ENCODE data around the gene STXBP5. TPM values are rescaled to one million over a fixed set of nuclear protein-coding genes. Genes with fewer than 3 reads are reported as not detected.

The STXBP5 gene
- total RNA-seq, 3 donors from 2014 or later (not counting 1 experiment from before 2014, with no cell fraction given): 22.9 to 43.9 (median 35.9) TPM

DNA sequence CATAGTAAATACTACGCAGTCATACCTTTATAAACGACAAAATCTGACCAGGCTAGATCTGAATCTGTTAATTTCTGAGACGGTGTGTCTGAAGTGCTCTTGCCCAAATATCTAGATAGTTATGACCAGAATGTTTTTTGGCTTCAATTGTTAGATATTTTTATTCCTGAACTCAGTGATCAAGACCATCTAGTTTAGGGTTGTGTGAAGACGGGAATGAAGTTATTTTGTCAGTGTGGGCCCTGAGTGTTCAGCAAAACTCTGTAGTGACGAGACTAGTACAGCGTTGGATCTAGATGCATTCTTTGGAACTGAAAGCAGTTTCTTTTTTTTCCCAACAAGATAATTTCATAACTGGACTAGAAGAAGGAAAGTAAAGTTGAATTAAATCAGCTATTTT lies 3.1 kb downstream of the STXBP5 start:
- Mint-ChIP-seq H3K27me3 (ENCODE audit: low read depth in 2 of 2) (no peaks in the 10 kb centered on the region), H3K4me1 (peaks cover 37 to 49% of the 10 kb centered on the region in 2 donors), H3K27ac (peak overlapping the region; percentile 27 to 88), H3K4me3 (no peak overlapping the region), H3K36me3 (no peaks in the 10 kb centered on the region), H3K9me3 (no peaks in the 10 kb centered on the region)
- no peaks in the 10 kb centered on the region for H3K9me3 ChIP-seq (ENCODE audit: control insufficient read depth, insufficient read depth, low read length)
- no peak for TF ChIP-seq CTCF (IDR thresholded peaks at IDR 0.05)
- H3K27me3 ChIP-seq (ENCODE audit: control insufficient read depth, insufficient read depth, low read length): no peaks in the 10 kb centered on the region
- H3K4me1 ChIP-seq (ENCODE audit: control insufficient read depth, insufficient read depth, low read length): peaks cover 8% of the 10 kb centered on the region
- no peak for DNase-seq
- H3K4me3 ChIP-seq (ENCODE audit: low read length): no peak overlapping the region
- H3K36me3 ChIP-seq (ENCODE audit: control insufficient read depth, insufficient read depth, low read length): no peaks in the 10 kb centered on the region
- intact Hi-C loops (cut with micrococcal nuclease): loop anchor here (10.0 kb wide), 1 partner anchor 117 kb away; no protein-coding TSS in a partner anchor
- H3K27ac ChIP-seq (ENCODE audit: low read length): no peak overlapping the region
- no peak for ATAC-seq
- WGBS (ENCODE audit: insufficient coverage): 83% methylated on average over 4 of the region's 6 CpGs

GRCh38 chr6:147207837-147208754 lies 3.9 kb downstream of the STXBP5 start:
- no peaks in the 10 kb centered on the region for H3K27me3 Mint-ChIP-seq (ENCODE audit: low read depth in 2 of 2)
- no peaks in the 10 kb centered on the region for H3K36me3 Mint-ChIP-seq
- no peak for ATAC-seq
- Histone ChIP-seq H3K4me3 (ENCODE audit: low read length) (no peak overlapping the region), H3K4me1 (ENCODE audit: control insufficient read depth, insufficient read depth, low read length) (peaks cover 8% of the 10 kb centered on the region), H3K27me3 (ENCODE audit: control insufficient read depth, insufficient read depth, low read length) (no peaks in the 10 kb centered on the region), H3K36me3 (ENCODE audit: control insufficient read depth, insufficient read depth, low read length) (no peaks in the 10 kb centered on the region), H3K9me3 (ENCODE audit: control insufficient read depth, insufficient read depth, low read length) (no peaks in the 10 kb centered on the region), H3K27ac (ENCODE audit: low read length) (no peak overlapping the region)
- peak overlapping the region; percentile 27 to 88 for H3K27ac Mint-ChIP-seq
- WGBS (ENCODE audit: insufficient coverage): 75% methylated on average over 1 of the region's 4 CpGs
- peaks cover 31 to 46% of the 10 kb centered on the region in 2 donors for H3K4me1 Mint-ChIP-seq
- TF ChIP-seq CTCF (IDR thresholded peaks at IDR 0.05): no peak
- no peaks in the 10 kb centered on the region for H3K9me3 Mint-ChIP-seq
- H3K4me3 Mint-ChIP-seq: no peak overlapping the region
- intact Hi-C loops (cut with micrococcal nuclease): loop anchor here (10.0 kb wide), 1 partner anchor 117 kb away; no protein-coding TSS in a partner anchor
- DNase-seq: no peak

DNA sequence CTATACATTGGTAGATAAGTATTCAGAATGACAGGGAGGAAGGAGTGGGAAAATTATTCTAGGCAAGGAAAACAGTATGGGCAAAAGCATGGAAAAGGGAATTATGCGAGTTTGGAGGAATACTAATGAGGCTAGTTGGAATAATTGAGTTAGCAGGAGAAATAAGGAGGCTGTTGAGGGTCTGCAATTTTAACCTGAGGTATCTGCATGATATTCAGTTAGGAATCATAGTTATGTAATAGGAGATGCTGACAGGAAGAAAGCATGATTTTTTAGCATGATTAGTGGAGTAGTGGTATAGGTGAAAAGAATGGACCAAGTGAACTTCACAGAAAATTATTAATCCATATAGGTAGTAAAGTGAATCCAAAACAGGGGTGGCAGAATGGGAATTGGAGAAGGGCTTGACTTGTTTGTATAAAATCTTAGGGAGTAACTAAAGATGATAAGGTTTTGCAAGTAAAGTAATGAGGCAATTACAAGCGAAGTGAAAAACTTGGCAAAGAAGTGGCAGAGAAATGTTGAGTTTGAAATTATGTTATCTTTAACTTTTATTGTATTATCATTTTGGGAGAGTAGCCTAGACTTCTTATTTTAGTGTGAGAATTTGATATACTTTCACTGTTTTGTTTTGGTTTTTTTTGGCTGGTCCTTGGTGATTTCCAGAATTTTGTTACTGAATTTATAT lies 5.7 kb downstream of the STXBP5 start:
- DNase-seq: no peak
- no peak overlapping the region for H3K4me3 Mint-ChIP-seq
- WGBS (ENCODE audit: insufficient coverage): 98% methylated on average over 2 of the region's 2 CpGs

More for the DNA sequence above, 5.7 kb downstream of the STXBP5 start:
- H3K36me3 Mint-ChIP-seq: no peaks in the 10 kb centered on the region
- Histone ChIP-seq H3K27me3 (ENCODE audit: control insufficient read depth, insufficient read depth, low read length) (no peaks in the 10 kb centered on the region), H3K4me3 (ENCODE audit: low read length) (no peak overlapping the region), H3K36me3 (ENCODE audit: control insufficient read depth, insufficient read depth, low read length) (no peaks in the 10 kb centered on the region), H3K27ac (ENCODE audit: low read length) (no peak overlapping the region), H3K9me3 (ENCODE audit: control insufficient read depth, insufficient read depth, low read length) (no peaks in the 10 kb centered on the region), H3K4me1 (ENCODE audit: control insufficient read depth, insufficient read depth, low read length) (peaks cover 3% of the 10 kb centered on the region)
- intact Hi-C loops (cut with micrococcal nuclease): loop anchor here (10.0 kb wide), 1 partner anchor 115 kb away; no protein-coding TSS in a partner anchor
- no peak for TF ChIP-seq CTCF (IDR thresholded peaks at IDR 0.05)
- no peaks in the 10 kb centered on the region for H3K9me3 Mint-ChIP-seq
- no peak for ATAC-seq
- peak overlapping the region; percentile 2 to 88 for H3K27ac Mint-ChIP-seq
- H3K27me3 Mint-ChIP-seq (ENCODE audit: low read depth in 2 of 2): no peaks in the 10 kb centered on the region
- H3K4me1 Mint-ChIP-seq: peaks cover 21 to 37% of the 10 kb centered on the region in 2 donors
